HEK293T (cell line): Measurements from ENCODE around the gene RAB40A.

Experiments used
- CTCF ChIA-PET: fragments of 350-600 bp; formaldehyde crosslinking; extraction: SDS; loops from one replicate; lab custom pipeline; 2021; ENCODE audit warnings: antibody characterized with exemption, inconsistent platforms; lab: Yijun Ruan, JAX
- POLR2A ChIA-PET: fragments of 350-600 bp; formaldehyde crosslinking; extraction: SDS; loops from one replicate; lab custom pipeline; 2020; ENCODE audit warnings: antibody characterized with exemption, inconsistent platforms; lab: Yijun Ruan, JAX
- DNase-seq: peaks from one replicate; pipeline ENCODE4 v3.0.0; 2012; ENCODE audit warnings: mixed read lengths; ENCODE audit errors: extremely low spot score
- ARNT ChIP-seq: fragments of 450-650 bp; IDR thresholded peaks from 2 replicates; pipeline ENCODE4 v1.6.1; 2017; ENCODE audit warnings: mild to moderate bottlenecking
- BHLHE40 ChIP-seq: fragments of 450-650 bp; IDR thresholded peaks from 2 replicates; pipeline ENCODE4 v1.6.1; 2016; ENCODE audit warnings: mild to moderate bottlenecking, moderate library complexity, borderline replicate concordance
- CTBP1 ChIP-seq: fragments of 450-650 bp; IDR thresholded peaks from 2 replicates; pipeline ENCODE4 v1.6.1; 2016; ENCODE audit warnings: borderline replicate concordance
- ELF4 ChIP-seq: fragments of 450-650 bp; IDR thresholded peaks from 2 replicates; pipeline ENCODE4 v1.6.1; 2017; ENCODE audit warnings: antibody characterized with exemption
- FOXA1 ChIP-seq: fragments of 450-650 bp; IDR thresholded peaks from 2 replicates; pipeline ENCODE4 v1.6.1; 2016; ENCODE audit warnings: mild to moderate bottlenecking
- FOXK2 ChIP-seq: fragments of 450-650 bp; IDR thresholded peaks from 2 replicates; pipeline ENCODE4 v1.6.1; 2016; ENCODE audit warnings: mild to moderate bottlenecking
- FOXM1 ChIP-seq: fragments of 450-650 bp; IDR thresholded peaks from 2 replicates; pipeline ENCODE4 v1.6.1; 2017; ENCODE audit warnings: mild to moderate bottlenecking, borderline replicate concordance
- HDGF ChIP-seq: fragments of 450-650 bp; IDR thresholded peaks from 2 replicates; pipeline ENCODE4 v1.6.1; 2017; ENCODE audit warnings: antibody characterized with exemption, borderline replicate concordance
- L3MBTL2 ChIP-seq: fragments of 450-650 bp; conservative IDR thresholded peaks from 2 replicates; pipeline ENCODE4 v1.6.1; 2016; ENCODE audit warnings: mild to moderate bottlenecking
- LEF1 ChIP-seq: fragments of 450-650 bp; IDR thresholded peaks from 2 replicates; pipeline ENCODE4 v1.6.1; 2017; ENCODE audit warnings: mild to moderate bottlenecking, borderline replicate concordance
- NFRKB ChIP-seq: fragments of 450-650 bp; IDR thresholded peaks from 2 replicates; pipeline ENCODE4 v1.6.1; 2016; ENCODE audit warnings: mild to moderate bottlenecking, moderate library complexity
- SP1 ChIP-seq: fragments of 450-650 bp; IDR thresholded peaks from 2 replicates; pipeline ENCODE4 v1.6.1; 2017
- SUZ12 ChIP-seq: fragments of 450-650 bp; IDR thresholded peaks from 2 replicates; pipeline ENCODE4 v1.6.1; 2016; ENCODE audit warnings: mild to moderate bottlenecking
- TARDBP ChIP-seq: fragments of 450-650 bp; IDR thresholded peaks from 2 replicates; pipeline ENCODE4 v1.6.1; 2016
- ZNF384 ChIP-seq: fragments of 450-650 bp; IDR thresholded peaks from 2 replicates; pipeline ENCODE4 v1.6.1; 2016
- TF ChIP-seq, protein P1 (sequence below): fragments of 450-650 bp; IDR thresholded peaks from 2 replicates; pipeline ENCODE4 v1.6.1; 2016

The RAB40A gene

DNA sequence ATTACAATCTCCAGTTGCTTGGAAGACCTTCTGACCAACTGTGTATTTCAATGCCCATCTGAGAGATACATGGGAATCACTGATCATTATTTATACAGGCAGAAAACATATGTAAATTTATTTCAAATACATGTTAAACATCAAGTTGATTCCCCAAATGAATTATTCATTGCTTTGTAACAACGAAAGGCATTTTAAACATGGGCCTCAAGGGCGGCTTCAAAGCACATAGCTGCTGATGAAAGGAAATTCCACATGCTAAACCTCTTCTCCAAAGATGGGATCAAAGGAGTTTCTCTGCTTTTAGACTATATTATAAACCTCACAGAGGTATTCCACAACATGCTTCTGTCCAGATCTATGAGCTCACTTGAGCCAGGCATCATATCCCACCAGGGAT, 4.3 kb upstream of the RAB40A start:
- TF ChIP-seq TARDBP (no peak), L3MBTL2 (no peak), CTBP1 (no peak), FOXA1 (no peak), ELF4 (no peak)
- DNase-seq = no peak
- POLR2A ChIA-PET = no interaction called here
- CTCF ChIA-PET = no interaction called here

DNA sequence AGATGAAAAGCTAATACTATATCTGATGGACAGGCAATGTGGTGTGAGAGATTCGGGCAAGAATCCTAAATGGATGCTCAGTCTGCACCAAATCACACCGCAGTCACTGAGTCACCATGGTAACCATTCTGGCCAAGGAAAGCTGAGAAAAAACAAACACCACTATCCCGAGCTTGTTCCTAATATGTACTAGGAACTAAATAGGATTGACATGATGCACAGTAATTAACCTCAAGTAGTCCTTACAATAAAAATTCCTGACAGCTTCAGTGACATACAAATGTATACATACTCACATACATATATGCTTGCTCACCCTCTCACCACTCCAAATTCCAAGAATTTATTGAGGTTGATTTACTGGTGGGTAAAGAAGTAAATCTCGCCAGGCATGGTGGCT, 1.1 kb upstream of the RAB40A start:
- no peak for DNase-seq
- ChIA-PET CTCF (no interaction called here), POLR2A (no interaction called here)
- no peak for TF ChIP-seq L3MBTL2
- TF ChIP-seq ARNT = no peak
- no peak for TF ChIP-seq FOXK2
- no peak for TF ChIP-seq ELF4
- TF ChIP-seq SP1 = no peak
- TF ChIP-seq TARDBP = no peak
- no peak for TF ChIP-seq NFRKB
- no peak for TF ChIP-seq BHLHE40

DNA sequence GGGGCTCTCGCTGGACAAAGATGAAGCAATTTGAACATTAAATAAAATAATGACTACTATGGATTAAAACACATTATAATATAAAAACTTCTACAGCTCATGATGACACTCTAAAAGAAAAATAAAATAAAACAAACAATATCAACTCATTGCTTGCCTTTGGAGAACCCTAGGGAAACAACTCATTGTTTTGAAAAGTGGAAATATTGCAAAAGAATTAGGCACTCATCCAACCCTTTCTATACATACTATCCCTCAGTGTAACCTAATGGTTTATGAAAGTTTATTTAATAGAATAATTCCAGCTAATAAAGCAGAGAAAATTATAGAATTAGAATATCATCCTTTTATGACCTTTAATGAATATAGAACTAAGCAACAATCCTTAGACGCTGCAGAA, 718 bp downstream of the RAB40A start:
- TF ChIP-seq TARDBP (no peak), CTBP1 (no peak), ARNT (no peak), ELF4 (no peak), FOXA1 (no peak), L3MBTL2 (no peak), ZNF384 (no peak), FOXM1 (no peak), BHLHE40 (no peak), HDGF (no peak), SUZ12 (no peak), SP1 (no peak), FOXK2 (no peak), LEF1 (no peak), NFRKB (no peak)
- TF ChIP-seq, protein P1, sequence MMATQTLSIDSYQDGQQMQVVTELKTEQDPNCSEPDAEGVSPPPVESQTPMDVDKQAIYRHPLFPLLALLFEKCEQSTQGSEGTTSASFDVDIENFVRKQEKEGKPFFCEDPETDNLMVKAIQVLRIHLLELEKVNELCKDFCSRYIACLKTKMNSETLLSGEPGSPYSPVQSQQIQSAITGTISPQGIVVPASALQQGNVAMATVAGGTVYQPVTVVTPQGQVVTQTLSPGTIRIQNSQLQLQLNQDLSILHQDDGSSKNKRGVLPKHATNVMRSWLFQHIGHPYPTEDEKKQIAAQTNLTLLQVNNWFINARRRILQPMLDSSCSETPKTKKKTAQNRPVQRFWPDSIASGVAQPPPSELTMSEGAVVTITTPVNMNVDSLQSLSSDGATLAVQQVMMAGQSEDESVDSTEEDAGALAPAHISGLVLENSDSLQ = no peak
- ChIA-PET CTCF (no interaction called here), POLR2A (no interaction called here)
- no peak for DNase-seq

DNA sequence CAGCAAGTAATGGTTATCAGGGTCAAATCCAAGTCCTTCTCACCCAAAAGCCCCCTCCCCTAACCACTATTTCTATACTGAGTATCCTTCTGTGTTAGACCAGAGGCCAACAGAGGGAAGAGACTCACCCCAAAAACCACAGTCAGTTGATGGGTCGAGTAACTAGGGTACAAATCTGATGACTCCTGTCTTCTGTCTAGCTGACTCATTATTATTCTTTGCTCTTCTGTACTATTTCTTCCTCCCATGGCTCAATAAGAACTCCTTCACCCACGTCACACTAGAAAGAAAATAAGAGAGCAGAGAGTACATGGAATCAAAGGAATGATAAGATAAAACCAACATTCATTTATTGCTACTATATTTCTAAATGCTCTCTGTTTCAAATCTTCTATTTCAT, 2.0 kb downstream of the RAB40A start:
- no peak for DNase-seq
- TF ChIP-seq BHLHE40 (no peak), LEF1 (no peak), SP1 (no peak), FOXA1 (no peak), ZNF384 (no peak), FOXM1 (no peak), SUZ12 (no peak)
- ChIA-PET CTCF (no interaction called here), POLR2A (no interaction called here)

DNA sequence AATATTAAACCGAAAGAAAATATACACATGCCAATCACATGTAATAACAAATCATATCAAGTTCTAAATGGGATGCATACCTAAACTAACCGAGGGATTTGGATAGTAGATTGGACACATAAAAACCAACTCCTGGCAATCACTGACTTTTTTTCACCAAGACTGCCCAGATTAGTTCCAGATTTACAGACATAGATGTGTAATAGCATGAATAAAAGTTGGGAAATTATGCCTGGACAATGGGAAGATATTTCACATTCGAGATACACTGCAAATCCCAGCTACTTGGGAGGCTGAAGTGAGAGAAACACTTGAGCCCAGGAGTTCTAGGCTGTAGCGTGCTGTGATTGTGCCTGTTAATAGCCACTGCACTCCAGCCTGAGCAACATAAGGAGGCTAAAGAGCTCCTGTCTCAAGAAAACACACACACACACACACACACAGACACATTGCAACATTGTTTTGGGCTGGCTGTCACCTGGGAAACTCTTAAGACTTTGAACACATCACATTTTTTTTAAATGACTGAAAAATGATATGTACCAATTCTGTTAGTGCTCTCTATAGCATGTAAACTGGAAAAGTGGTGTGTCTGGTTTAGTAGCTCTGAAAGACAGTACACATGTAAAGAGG, 5.7 kb downstream of the RAB40A start:
- no peak for DNase-seq
- ChIA-PET POLR2A (no interaction called here), CTCF (interaction anchor here (0.7 kb wide), 1 partner anchor 12 kb away, joined by 5 read pairs; no protein-coding TSS in a partner anchor)
- TF ChIP-seq L3MBTL2 (no peak), BHLHE40 (no peak), LEF1 (no peak), FOXA1 (no peak)

- ChIA-PET CTCF (no interaction called here), POLR2A (no interaction called here)
- no peak for DNase-seq
- TF ChIP-seq ELF4 (no peak), ZNF384 (no peak), ARNT (no peak), CTBP1 (no peak), NFRKB (no peak), FOXM1 (no peak)
Measured at GRCh38 chrX:103513067-103513466, 6.2 kb downstream of the RAB40A start.

- CTCF ChIA-PET = no interaction called here
- TF ChIP-seq TARDBP (no peak), SUZ12 (no peak), LEF1 (no peak), FOXM1 (no peak), BHLHE40 (no peak), CTBP1 (no peak), NFRKB (no peak), ELF4 (no peak), SP1 (no peak)
- TF ChIP-seq, protein P1 = no peak
Measured at GRCh38 chrX:103510031-103510430, 9.3 kb downstream of the RAB40A start.

DNA sequence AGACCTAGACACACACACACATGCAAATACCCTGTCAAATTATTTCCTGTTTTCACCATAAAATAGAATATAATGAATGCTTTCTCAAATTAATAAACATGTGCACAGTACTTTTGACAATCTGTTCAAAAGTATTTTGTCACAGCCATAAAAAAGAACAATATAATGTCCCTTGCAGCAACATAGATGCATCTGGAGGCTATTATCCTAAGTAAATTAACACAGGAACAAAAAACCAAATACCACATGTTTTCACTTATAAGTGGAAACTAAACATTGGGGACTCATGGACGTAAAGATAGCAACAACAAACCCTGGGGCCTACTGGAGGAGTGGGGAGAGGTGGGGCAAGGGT, 15.5 kb downstream of the RAB40A start:
- TF ChIP-seq TARDBP (no peak), L3MBTL2 (no peak)
- ChIA-PET POLR2A (interaction anchor here (0.7 kb wide), 1 partner anchor 249 kb away, joined by 3 read pairs; the partner anchor contains the start of gene TCEAL8), CTCF (interaction anchor here (1.1 to 3.1 kb wide), 2 partner anchors 14 to 25 kb away, joined by 7 to 22 read pairs; no protein-coding TSS in a partner anchor)
- DNase-seq = no peak

More at GRCh38 chrX:103510031-103510430, 9.3 kb downstream of the RAB40A start:
- DNase-seq = no peak
- POLR2A ChIA-PET = no interaction called here
